Sigmoid colon (tissue), 4 donors: ENCODE measurements around the gene COL25A1.

Source experiments
- CTCF ChIP-seq, 4 experiments: fragments of 450-650 bp in 3 of 4; fragments of 200-600 bp in 1 of 4; IDR thresholded peaks; one replicate each; pipeline ENCODE4 v1.5.1; 2016 to 2019; ENCODE audit warnings: antibody characterized with exemption in 4 of 4, mild to moderate bottlenecking in 3 of 4, moderate library complexity in 2 of 4
- EP300 ChIP-seq, 4 donors: sonication (generic); formaldehyde crosslinking; IDR thresholded peaks; one replicate each; pipeline ENCODE4 v1.6.1; 2017; ENCODE audit warnings: antibody characterized with exemption in 4 of 4
- POLR2A ChIP-seq, 2 donors: fragments of 450-650 bp; IDR thresholded peaks; one replicate each; pipeline ENCODE4 v1.6.1; 2016; ENCODE audit warnings: antibody characterized with exemption in 2 of 2, mild to moderate bottlenecking in 2 of 2, moderate library complexity in 2 of 2

GRCh38 chr4:109033993-109034392, 268.5 kb downstream of the COL25A1 start:
- TF ChIP-seq CTCF (IDR thresholded peaks at IDR 0.05): no peak
- TF ChIP-seq POLR2A (IDR thresholded peaks at IDR 0.05): no peak
- no peak for TF ChIP-seq EP300 (IDR thresholded peaks at IDR 0.05)
